Tibial nerve (tissue), 4 donors: Measurements from ENCODE around the gene FAM120B.

Experiments used
- EP300 ChIP-seq, 2 donors: sonication (generic); formaldehyde crosslinking; IDR thresholded peaks; one replicate each; pipeline ENCODE4 v1.6.1; 2017; ENCODE audit warnings: antibody characterized with exemption in 2 of 2, mild to moderate bottlenecking in 1 of 2
- POLR2A ChIP-seq, 2 donors: fragments of 450-650 bp; IDR thresholded peaks; one replicate each; pipeline ENCODE4 v1.6.1; 2017; ENCODE audit warnings: antibody characterized with exemption in 2 of 2, mild to moderate bottlenecking in 2 of 2, moderate library complexity in 2 of 2
- TF ChIP-seq, protein P1 (sequence below), 5 experiments: fragments of 200-600 bp in 3 of 5; fragments of 450-650 bp in 2 of 5; sonication (generic) in 3 of 5; IDR thresholded peaks; one replicate each; pipeline ENCODE4 v1.5.1; 2016 to 2019; ENCODE audit warnings: antibody characterized with exemption in 5 of 5, mild to moderate bottlenecking in 3 of 5, moderate library complexity in 2 of 5

DNA sequence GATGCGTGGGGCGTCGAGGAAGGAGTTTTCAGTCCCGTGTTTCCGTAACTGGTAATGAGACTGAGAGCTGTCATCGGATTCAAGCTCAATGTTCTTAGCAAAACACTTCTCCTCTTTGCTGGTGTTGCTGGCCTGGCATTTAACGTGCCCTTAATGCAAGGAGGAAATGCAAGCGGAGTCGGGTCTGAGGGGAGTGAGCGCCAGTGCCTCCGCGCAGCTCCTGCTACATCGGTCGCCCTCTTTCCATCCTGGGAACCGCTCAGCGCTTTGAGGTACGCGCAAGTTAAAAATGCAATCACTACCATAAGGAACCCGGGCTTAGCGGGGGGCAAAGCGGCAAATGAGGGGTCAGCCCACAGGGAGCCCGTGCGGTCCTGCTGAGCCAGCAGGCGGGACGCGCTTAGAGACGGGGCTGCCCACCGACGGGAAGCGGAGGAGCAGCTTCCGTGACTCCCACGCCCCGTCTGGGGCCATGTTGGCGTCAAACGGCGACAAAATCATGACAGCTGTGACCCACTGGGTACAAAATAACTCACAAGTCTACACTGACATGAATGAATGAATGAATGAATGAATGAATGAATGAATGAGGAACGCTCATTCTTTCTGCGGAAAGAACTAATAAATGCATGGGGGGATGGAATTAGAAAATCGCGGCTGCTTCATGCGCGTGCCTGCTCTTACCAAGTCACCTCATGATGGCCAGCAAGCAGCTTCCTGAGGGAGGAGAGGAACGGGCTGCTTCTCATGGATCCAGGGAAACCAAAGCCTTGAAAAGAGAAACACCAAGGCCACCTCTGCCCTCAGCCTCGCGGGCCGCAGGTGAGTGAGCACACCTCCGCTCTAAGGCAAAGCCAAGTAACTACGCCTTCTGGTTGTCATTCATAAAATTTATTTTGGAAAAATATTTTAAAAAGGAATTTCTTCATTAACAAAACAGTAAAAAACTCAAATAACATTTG is 24.9 kb upstream of the FAM120B start:
- TF ChIP-seq, protein P1, sequence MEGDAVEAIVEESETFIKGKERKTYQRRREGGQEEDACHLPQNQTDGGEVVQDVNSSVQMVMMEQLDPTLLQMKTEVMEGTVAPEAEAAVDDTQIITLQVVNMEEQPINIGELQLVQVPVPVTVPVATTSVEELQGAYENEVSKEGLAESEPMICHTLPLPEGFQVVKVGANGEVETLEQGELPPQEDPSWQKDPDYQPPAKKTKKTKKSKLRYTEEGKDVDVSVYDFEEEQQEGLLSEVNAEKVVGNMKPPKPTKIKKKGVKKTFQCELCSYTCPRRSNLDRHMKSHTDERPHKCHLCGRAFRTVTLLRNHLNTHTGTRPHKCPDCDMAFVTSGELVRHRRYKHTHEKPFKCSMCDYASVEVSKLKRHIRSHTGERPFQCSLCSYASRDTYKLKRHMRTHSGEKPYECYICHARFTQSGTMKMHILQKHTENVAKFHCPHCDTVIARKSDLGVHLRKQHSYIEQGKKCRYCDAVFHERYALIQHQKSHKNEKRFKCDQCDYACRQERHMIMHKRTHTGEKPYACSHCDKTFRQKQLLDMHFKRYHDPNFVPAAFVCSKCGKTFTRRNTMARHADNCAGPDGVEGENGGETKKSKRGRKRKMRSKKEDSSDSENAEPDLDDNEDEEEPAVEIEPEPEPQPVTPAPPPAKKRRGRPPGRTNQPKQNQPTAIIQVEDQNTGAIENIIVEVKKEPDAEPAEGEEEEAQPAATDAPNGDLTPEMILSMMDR (IDR thresholded peaks at IDR 0.05), result no peak
- no peak for TF ChIP-seq POLR2A (IDR thresholded peaks at IDR 0.05)
- no peak for TF ChIP-seq EP300 (IDR thresholded peaks at IDR 0.05)
